Activated T-cell treated with anti-CD3 and anti-CD28 coated beads, Interleukin-2, amount 50 U/mL, for 24 hours (primary cell): ENCODE measurements around the gene PCBD1.

ENCODE experiments used
- DNase-seq: peaks from one replicate; pipeline ENCODE4 v3.0.0-alpha.2; 2020
- H3K27ac Mint-ChIP-seq: 2 replicates; pipeline ENCODE4 v1.8.0; 2020; ENCODE audit warnings: mild to moderate bottlenecking, mixed read lengths
- H3K27me3 Mint-ChIP-seq: 2 replicates; pipeline ENCODE4 v1.8.0; 2020; ENCODE audit warnings: mixed read lengths
- H3K36me3 Mint-ChIP-seq: 2 replicates; pipeline ENCODE4 v1.8.0; 2020; ENCODE audit warnings: low read depth, mixed read lengths
- H3K4me1 Mint-ChIP-seq: 2 replicates; pipeline ENCODE4 v1.8.0; 2020; ENCODE audit warnings: low read depth, mixed read lengths
- H3K4me3 Mint-ChIP-seq: 2 replicates; pipeline ENCODE4 v1.8.0; 2020; ENCODE audit warnings: mild to moderate bottlenecking, moderate library complexity, mixed read lengths
- H3K9me3 Mint-ChIP-seq: 2 replicates; pipeline ENCODE4 v1.8.0; 2020; ENCODE audit warnings: mixed read lengths

Gene PCBD1

DNA sequence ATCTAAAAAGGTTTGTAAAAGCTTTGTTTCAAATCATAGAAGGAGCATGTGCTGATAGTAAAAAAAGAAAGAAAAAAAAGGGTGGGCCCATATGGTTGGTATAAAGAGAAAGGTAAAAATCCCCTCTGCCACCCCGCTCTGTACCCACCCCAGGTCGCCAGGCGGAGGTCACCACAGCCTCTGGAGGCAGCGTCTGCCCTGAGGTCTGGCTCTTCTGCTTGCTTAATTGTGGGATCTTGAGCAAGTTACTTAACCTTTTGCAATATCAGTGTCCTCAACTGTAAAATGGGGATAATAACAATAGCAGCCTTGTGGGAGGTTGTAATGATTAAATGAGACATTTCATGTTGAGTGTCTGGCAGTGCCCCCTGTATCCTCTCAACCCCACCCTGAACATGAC lies 10.7 kb upstream of the PCBD1 start:
- no peak overlapping the region for H3K27ac Mint-ChIP-seq

DNA sequence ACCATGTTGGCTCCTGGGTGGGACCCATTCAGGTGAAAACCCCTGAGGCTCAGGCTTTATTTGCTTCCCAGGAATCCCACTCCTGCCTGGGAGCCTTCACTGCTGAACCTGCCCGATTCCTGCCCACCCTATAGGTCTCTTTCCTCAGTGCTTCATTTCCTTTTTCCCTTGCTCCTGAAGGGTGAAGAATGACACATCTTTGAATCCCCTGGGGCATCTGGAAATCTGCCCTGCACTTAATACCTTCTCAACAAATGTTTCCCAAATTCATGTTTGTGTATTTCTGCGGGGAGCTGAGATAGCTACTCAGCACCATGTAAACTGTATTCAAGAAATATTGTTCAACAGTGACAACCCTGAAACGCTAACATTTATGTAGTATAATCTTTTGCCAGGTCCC lies 10.3 kb upstream of the PCBD1 start:
- H3K4me1 Mint-ChIP-seq = peaks cover 3% of the 10 kb centered on the region
- no peak overlapping the region for H3K27ac Mint-ChIP-seq
- no peak for DNase-seq
- no peaks in the 10 kb centered on the region for H3K36me3 Mint-ChIP-seq
- H3K9me3 Mint-ChIP-seq = no peaks in the 10 kb centered on the region
- no peak overlapping the region for H3K4me3 Mint-ChIP-seq
- H3K27me3 Mint-ChIP-seq = peaks cover 9% of the 10 kb centered on the region

More for the DNA sequence above, 10.7 kb upstream of the PCBD1 start:
- Mint-ChIP-seq H3K27me3 (peaks cover 9% of the 10 kb centered on the region), H3K9me3 (no peaks in the 10 kb centered on the region), H3K36me3 (no peaks in the 10 kb centered on the region), H3K4me1 (peaks cover 3% of the 10 kb centered on the region), H3K4me3 (no peak overlapping the region)
- no peak for DNase-seq

- no peak overlapping the region for H3K4me3 Mint-ChIP-seq
- H3K4me1 Mint-ChIP-seq = peaks cover 7% of the 10 kb centered on the region
- no peaks in the 10 kb centered on the region for H3K9me3 Mint-ChIP-seq
- no peak overlapping the region for H3K27ac Mint-ChIP-seq
- peaks cover 2% of the 10 kb centered on the region for H3K27me3 Mint-ChIP-seq
- no peak for DNase-seq
- H3K36me3 Mint-ChIP-seq = no peaks in the 10 kb centered on the region
Observed at GRCh38 chr10:70896551-70896950, 8.2 kb upstream of the PCBD1 start.

GRCh38 chr10:70894416-70894815 lies 6.1 kb upstream of the PCBD1 start:
- Mint-ChIP-seq H3K4me1 (peaks cover 8% of the 10 kb centered on the region), H3K27me3 (peaks cover 2% of the 10 kb centered on the region), H3K27ac (no peak overlapping the region), H3K36me3 (no peaks in the 10 kb centered on the region), H3K4me3 (no peak overlapping the region), H3K9me3 (no peaks in the 10 kb centered on the region)
- DNase-seq = no peak

DNA sequence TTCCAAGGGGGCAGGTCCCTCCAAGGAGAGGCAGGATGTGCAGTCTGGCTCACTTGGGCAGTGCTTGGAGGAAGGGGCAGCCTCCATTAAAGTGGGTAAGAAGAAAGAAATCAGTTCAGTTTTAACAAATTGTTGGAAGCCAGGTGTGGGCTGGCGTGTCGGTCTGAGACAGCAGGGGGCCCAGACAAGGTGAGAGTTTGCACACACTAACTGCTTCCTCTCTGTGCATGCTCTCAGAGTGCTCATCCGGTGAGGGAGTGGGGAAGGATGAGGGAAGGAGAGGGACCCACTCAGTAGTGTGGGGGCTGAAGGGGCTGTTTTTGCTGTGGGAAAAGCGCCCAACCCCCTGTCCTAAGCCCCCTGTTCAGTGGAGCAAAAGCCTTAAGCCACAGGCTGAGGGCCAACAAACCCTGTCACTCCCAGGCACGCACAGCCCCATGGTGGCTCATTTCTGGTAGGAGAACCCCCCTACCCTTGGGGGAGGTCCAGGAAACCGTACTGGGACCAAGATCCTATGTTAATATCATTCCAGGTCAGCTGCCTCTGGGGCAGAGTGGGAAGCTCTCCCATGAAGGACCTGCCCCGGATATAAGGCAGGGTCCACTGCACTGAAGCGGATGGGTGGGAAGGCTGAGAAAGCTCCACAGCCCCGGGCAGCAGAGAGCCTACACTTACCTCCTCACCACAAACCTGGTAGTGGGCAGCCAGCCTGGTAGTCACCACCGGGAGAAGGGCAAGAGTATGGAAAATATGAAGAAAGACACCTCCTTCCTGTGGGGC lies 5.1 kb upstream of the PCBD1 start:
- H3K4me3 Mint-ChIP-seq = no peak overlapping the region
- DNase-seq = no peak
- peaks cover 18% of the 10 kb centered on the region for H3K4me1 Mint-ChIP-seq
- H3K27me3 Mint-ChIP-seq = peaks cover 2% of the 10 kb centered on the region
- H3K36me3 Mint-ChIP-seq = no peaks in the 10 kb centered on the region
- H3K27ac Mint-ChIP-seq = no peak overlapping the region
- no peaks in the 10 kb centered on the region for H3K9me3 Mint-ChIP-seq

- Mint-ChIP-seq H3K36me3 (no peaks in the 10 kb centered on the region), H3K4me3 (no peak overlapping the region), H3K9me3 (no peaks in the 10 kb centered on the region), H3K4me1 (peaks cover 18% of the 10 kb centered on the region), H3K27me3 (peaks cover 2% of the 10 kb centered on the region), H3K27ac (no peak overlapping the region)
- no peak for DNase-seq
Observed at GRCh38 chr10:70892631-70893030, 4.3 kb upstream of the PCBD1 start.

DNA sequence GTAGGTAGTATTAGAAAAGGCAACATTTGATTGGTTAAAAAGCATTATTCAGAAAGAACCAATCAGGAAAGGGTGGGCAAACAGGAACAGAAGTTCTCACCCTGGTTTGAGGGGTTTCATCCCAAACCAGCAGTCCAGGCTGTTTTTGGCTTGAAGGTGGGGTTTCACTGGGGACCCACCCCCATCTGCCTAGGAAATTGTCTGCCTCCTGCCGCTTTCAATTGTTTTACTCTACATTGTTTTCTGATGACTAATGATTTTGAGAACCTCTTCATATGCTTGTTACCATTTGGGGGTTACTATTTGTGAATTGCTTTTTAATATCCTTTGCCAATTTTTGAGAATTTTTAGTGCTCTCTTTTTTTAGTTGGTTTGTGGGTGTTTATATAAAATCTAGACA lies 3.3 kb upstream of the PCBD1 start:
- H3K27ac Mint-ChIP-seq = no peak overlapping the region
- peaks cover 26% of the 10 kb centered on the region for H3K4me1 Mint-ChIP-seq
- no peak for DNase-seq
- H3K36me3 Mint-ChIP-seq = no peaks in the 10 kb centered on the region
- no peaks in the 10 kb centered on the region for H3K9me3 Mint-ChIP-seq
- H3K27me3 Mint-ChIP-seq = no peaks in the 10 kb centered on the region
- H3K4me3 Mint-ChIP-seq = no peak overlapping the region

DNA sequence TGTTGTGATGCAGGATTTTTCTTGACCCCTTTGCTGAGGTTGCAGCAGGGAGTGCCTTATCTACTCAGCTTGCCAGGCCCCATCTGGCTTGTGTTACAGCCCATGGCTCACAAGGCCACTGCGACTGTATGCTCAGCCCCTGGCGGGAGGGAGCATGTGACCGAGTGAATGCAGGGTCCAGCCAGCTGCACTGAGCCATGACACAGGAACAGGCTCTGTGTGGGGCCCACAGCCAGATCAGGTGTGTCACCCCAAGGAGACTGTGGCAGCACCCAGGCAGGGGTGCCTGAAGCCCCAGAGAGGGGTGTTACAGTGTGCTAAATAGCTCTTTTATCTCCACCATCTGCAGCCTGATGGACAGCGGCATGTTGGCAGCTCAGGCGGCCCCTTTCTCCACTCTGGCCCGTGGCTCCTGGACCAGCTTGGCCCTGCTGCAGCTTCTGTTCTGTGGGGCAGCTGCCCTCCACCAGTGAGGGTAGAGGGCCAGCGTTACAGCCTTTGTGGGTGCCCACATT lies 2.6 kb upstream of the PCBD1 start:
- DNase-seq = no peak
- peaks cover 4% of the 10 kb centered on the region for H3K36me3 Mint-ChIP-seq
- no peaks in the 10 kb centered on the region for H3K9me3 Mint-ChIP-seq
- H3K4me3 Mint-ChIP-seq = no peak overlapping the region
- no peaks in the 10 kb centered on the region for H3K27me3 Mint-ChIP-seq
- H3K27ac Mint-ChIP-seq = no peak overlapping the region
- H3K4me1 Mint-ChIP-seq = peaks cover 29% of the 10 kb centered on the region

- Mint-ChIP-seq H3K4me1 (peaks cover 25% of the 10 kb centered on the region), H3K36me3 (peaks cover 18% of the 10 kb centered on the region), H3K27me3 (no peaks in the 10 kb centered on the region), H3K27ac (no peak overlapping the region), H3K4me3 (peak overlapping the region; percentile 83), H3K9me3 (no peaks in the 10 kb centered on the region)
- no peak for DNase-seq
Observed at GRCh38 chr10:70889291-70889690, 926 bp upstream of the PCBD1 start.

GRCh38 chr10:70886921-70887665 lies 1.3 kb downstream of the PCBD1 start:
- peaks cover 22% of the 10 kb centered on the region for H3K4me1 Mint-ChIP-seq
- DNase-seq = no peak
- H3K27ac Mint-ChIP-seq = peak overlapping the region; percentile 84
- H3K36me3 Mint-ChIP-seq = peaks cover 39% of the 10 kb centered on the region
- H3K27me3 Mint-ChIP-seq = no peaks in the 10 kb centered on the region
- peak overlapping the region; percentile 83 for H3K4me3 Mint-ChIP-seq
- no peaks in the 10 kb centered on the region for H3K9me3 Mint-ChIP-seq

DNA sequence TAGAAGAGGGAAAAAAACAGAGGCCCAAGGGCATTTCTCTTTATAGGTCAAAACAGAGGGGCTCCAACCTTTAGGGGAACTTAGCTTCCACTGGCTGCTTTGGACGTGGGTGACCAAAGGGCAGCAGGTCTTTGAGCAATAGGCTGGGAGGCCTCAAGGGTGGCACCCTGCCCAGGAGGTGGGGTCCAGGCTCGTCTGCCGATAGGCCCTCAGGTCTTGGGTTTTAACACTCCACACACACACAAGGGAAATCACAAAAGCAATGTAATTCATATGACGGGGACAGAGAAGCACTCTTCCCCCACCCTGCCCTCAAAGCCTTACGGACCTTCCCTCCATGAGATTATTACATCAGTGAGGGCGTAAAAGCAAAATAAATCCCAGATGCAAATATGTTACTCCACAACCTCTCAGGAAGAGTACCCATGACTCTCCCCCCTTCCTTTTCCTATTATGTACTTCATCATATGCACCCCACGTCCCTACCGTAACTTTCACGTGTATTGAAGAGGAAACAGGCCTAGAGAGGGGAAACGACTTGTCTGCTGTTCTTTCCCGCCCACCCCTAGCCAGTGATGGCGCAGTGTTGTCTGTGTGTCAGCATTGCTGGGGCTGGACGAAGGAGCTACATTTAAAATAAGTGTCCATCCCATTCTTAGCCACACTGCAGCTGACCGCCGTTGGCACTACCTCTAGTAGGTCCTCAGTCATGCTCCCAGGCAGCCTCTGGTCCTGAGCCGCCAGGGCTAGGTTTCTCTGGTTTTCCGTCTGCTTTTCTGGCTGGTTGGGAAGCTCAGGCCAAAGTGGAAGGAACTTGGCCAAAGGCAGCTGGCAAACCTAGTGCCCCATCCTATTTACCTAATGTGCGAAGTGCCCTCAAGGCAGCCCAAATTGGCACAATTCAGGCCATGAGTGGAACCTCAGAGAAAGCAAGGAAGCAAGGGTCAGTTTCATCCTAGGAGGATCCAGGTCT lies 2.1 kb downstream of the PCBD1 start:
- DNase-seq = no peak
- Mint-ChIP-seq H3K9me3 (no peaks in the 10 kb centered on the region), H3K4me1 (peaks cover 22% of the 10 kb centered on the region), H3K27ac (peak overlapping the region; percentile 84), H3K27me3 (no peaks in the 10 kb centered on the region), H3K4me3 (no peak overlapping the region), H3K36me3 (peaks cover 48% of the 10 kb centered on the region)

- no peak for DNase-seq
- peaks cover 22% of the 10 kb centered on the region for H3K4me1 Mint-ChIP-seq
- H3K27ac Mint-ChIP-seq = peak overlapping the region; percentile 34
- no peaks in the 10 kb centered on the region for H3K27me3 Mint-ChIP-seq
- H3K36me3 Mint-ChIP-seq = peaks cover 51% of the 10 kb centered on the region
- no peaks in the 10 kb centered on the region for H3K9me3 Mint-ChIP-seq
- H3K4me3 Mint-ChIP-seq = no peak overlapping the region
Observed at GRCh38 chr10:70885481-70885880, 2.9 kb downstream of the PCBD1 start.

- Mint-ChIP-seq H3K4me1 (peaks cover 24% of the 10 kb centered on the region), H3K27me3 (no peaks in the 10 kb centered on the region), H3K4me3 (no peak overlapping the region), H3K36me3 (peaks cover 58% of the 10 kb centered on the region), H3K9me3 (no peaks in the 10 kb centered on the region), H3K27ac (peak overlapping the region; percentile 34)
- DNase-seq = no peak
Observed at GRCh38 chr10:70884741-70885140, 3.6 kb downstream of the PCBD1 start.

DNA sequence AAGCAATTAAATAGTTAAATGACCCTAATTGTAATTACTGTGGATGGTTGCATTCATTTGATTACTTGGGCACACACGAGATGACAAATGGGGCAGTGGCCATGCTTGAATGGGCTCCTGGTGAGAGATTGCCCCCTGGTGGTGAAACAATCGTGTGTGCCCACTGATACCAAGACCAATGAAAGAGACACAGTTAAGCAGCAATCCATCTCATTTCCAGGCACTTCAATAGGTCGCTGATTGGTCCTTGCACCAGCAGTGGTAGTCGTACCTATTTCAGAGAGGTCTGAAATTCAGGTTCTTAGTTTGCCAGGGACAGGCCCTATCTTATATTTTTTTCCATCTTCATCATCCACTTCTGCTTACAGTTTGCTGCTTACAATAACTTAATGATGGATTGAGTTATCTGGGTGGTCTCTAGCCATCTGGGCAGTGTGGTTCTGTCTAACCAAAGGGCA lies 8.3 kb downstream of the PCBD1 start:
- H3K36me3 Mint-ChIP-seq = peaks cover 92% of the 10 kb centered on the region
- H3K27ac Mint-ChIP-seq = peak overlapping the region; percentile 60
- peaks cover 8% of the 10 kb centered on the region for H3K4me1 Mint-ChIP-seq
- no peaks in the 10 kb centered on the region for H3K9me3 Mint-ChIP-seq
- H3K27me3 Mint-ChIP-seq = no peaks in the 10 kb centered on the region
- no peak overlapping the region for H3K4me3 Mint-ChIP-seq
- DNase-seq = peak; percentile 76
